Measurements from ENCODE around the gene KRT9.

GRCh38 chr17:41571561-41572434 lies at the start of gene KRT9:
- no peak for TF ChIP-seq ZNF639 (CRISPR knock-in tag; conservative IDR thresholded peaks at IDR 0.05)
- no peak for TF ChIP-seq MTA3 (CRISPR knock-in tag; IDR thresholded peaks at IDR 0.05)
- TF ChIP-seq, protein P1, sequence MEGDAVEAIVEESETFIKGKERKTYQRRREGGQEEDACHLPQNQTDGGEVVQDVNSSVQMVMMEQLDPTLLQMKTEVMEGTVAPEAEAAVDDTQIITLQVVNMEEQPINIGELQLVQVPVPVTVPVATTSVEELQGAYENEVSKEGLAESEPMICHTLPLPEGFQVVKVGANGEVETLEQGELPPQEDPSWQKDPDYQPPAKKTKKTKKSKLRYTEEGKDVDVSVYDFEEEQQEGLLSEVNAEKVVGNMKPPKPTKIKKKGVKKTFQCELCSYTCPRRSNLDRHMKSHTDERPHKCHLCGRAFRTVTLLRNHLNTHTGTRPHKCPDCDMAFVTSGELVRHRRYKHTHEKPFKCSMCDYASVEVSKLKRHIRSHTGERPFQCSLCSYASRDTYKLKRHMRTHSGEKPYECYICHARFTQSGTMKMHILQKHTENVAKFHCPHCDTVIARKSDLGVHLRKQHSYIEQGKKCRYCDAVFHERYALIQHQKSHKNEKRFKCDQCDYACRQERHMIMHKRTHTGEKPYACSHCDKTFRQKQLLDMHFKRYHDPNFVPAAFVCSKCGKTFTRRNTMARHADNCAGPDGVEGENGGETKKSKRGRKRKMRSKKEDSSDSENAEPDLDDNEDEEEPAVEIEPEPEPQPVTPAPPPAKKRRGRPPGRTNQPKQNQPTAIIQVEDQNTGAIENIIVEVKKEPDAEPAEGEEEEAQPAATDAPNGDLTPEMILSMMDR (CRISPR knock-in tag; IDR thresholded peaks at IDR 0.05) = no peak
- TF ChIP-seq, protein P2, sequence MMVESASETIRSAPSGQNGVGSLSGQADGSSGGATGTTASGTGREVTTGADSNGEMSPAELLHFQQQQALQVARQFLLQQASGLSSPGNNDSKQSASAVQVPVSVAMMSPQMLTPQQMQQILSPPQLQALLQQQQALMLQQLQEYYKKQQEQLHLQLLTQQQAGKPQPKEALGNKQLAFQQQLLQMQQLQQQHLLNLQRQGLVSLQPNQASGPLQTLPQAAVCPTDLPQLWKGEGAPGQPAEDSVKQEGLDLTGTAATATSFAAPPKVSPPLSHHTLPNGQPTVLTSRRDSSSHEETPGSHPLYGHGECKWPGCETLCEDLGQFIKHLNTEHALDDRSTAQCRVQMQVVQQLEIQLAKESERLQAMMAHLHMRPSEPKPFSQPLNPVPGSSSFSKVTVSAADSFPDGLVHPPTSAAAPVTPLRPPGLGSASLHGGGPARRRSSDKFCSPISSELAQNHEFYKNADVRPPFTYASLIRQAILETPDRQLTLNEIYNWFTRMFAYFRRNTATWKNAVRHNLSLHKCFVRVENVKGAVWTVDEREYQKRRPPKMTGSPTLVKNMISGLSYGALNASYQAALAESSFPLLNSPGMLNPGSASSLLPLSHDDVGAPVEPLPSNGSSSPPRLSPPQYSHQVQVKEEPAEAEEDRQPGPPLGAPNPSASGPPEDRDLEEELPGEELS (CRISPR knock-in tag; IDR thresholded peaks at IDR 0.05) = no peak

All from HepG2 (cell line).